DOHH2 (cell line): ENCODE results near the gene FDCSP.

Experiments
- H3F3A ChIP-seq: fragments of 200-600 bp; sonication (generic), shearing (Covaris generic); 2 replicates; pipeline ENCODE4 v1.6.0; 2016; ENCODE audit warnings: antibody characterized with exemption, mild to moderate bottlenecking; ENCODE audit not compliant: control insufficient read depth, insufficient read depth
- H3K27ac ChIP-seq: fragments of 200-600 bp; sonication (generic); 2 replicates; pipeline ENCODE4 v1.5.1; 2014; ENCODE audit warnings: low read depth, mild to moderate bottlenecking, low read length, moderate library complexity
- H3K27me3 ChIP-seq: fragments of 200-600 bp; sonication (generic); 2 replicates; pipeline ENCODE4 v1.6.1; 2014; ENCODE audit warnings: mild to moderate bottlenecking, low read length, mixed read lengths; ENCODE audit not compliant: control insufficient read depth
- H3K36me3 ChIP-seq: fragments of 200-600 bp; sonication (generic); 2 replicates; pipeline ENCODE4 v1.6.1; 2014; ENCODE audit warnings: mild to moderate bottlenecking, low read length, moderate library complexity, mixed read lengths; ENCODE audit not compliant: control insufficient read depth
- H3K4me1 ChIP-seq: fragments of 200-600 bp; sonication (generic); 2 replicates; pipeline ENCODE4 v1.6.1; 2014; ENCODE audit warnings: mild to moderate bottlenecking, low read length, mixed read lengths; ENCODE audit not compliant: control insufficient read depth
- H3K4me2 ChIP-seq: fragments of 200-600 bp; sonication (generic); 2 replicates; pipeline ENCODE4 v1.6.0; 2014; ENCODE audit warnings: mild to moderate bottlenecking, low read length, moderate library complexity
- H3K4me3 ChIP-seq: fragments of 200-600 bp; sonication (generic); 2 replicates; pipeline ENCODE4 v1.5.1; 2014; ENCODE audit warnings: mild to moderate bottlenecking, low read length, mixed read lengths
- H3K79me2 ChIP-seq: fragments of 200-600 bp; sonication (generic); 2 replicates; pipeline ENCODE4 v1.6.1; 2014; ENCODE audit warnings: mild to moderate bottlenecking, low read length, mixed read lengths; ENCODE audit not compliant: control insufficient read depth
- H3K9me2 ChIP-seq: fragments of 200-600 bp; sonication (generic); replicated peaks from 2 replicates; pipeline ENCODE4 v1.6.1; 2014; ENCODE audit warnings: mild to moderate bottlenecking, low read length, mixed read lengths; ENCODE audit not compliant: control insufficient read depth
- H3K9me3 ChIP-seq: fragments of 200-600 bp; sonication (generic); 2 replicates; pipeline ENCODE4 v1.6.1; 2014; ENCODE audit warnings: antibody characterized with exemption, low read length, mixed read lengths; ENCODE audit not compliant: control insufficient read depth, insufficient read depth
- H4K20me1 ChIP-seq: fragments of 200-600 bp; sonication (generic); 2 replicates; pipeline ENCODE4 v1.6.0; 2014; ENCODE audit warnings: low read depth, mild to moderate bottlenecking, antibody characterized with exemption, low read length, moderate library complexity; ENCODE audit not compliant: control insufficient read depth, insufficient read depth
- CTCF ChIP-seq: fragments of 200-600 bp; sonication (generic); IDR thresholded peaks from one replicate; pipeline ENCODE4 v1.5.1; 2014; ENCODE audit warnings: antibody characterized with exemption, mild to moderate bottlenecking, low read depth, low read length; ENCODE audit not compliant: poor library complexity, severe bottlenecking
- EZH2phosphoT487 ChIP-seq: fragments of 200-600 bp; sonication (generic); IDR thresholded peaks from 2 replicates; pipeline ENCODE4 v1.6.1; 2017; ENCODE audit warnings: borderline replicate concordance, mild to moderate bottlenecking, antibody characterized with exemption, low read length, moderate library complexity, mixed read lengths

FDCSP gene

GRCh38 chr4:70251945-70252277 lies 26.0 kb downstream of the FDCSP start:
- H3K9me3 ChIP-seq = 0 out of 2 replicates have a peak, but pooled peaks cover 4% of the 10 kb centered on the region
- H3K4me2 ChIP-seq = no peak overlapping the region
- no peaks in the 10 kb centered on the region for H3K9me2 ChIP-seq
- TF ChIP-seq CTCF = no peak
- no peak for TF ChIP-seq EZH2phosphoT487
- H3K27ac ChIP-seq = no peak overlapping the region
- H3K36me3 ChIP-seq = no peaks in the 10 kb centered on the region
- H3K27me3 ChIP-seq = no peaks in the 10 kb centered on the region
- H3F3A ChIP-seq = no peaks in the 10 kb centered on the region
- no peak overlapping the region for H3K4me3 ChIP-seq
- H4K20me1 ChIP-seq = no peaks in the 10 kb centered on the region
- peaks cover 8% of the 10 kb centered on the region for H3K4me1 ChIP-seq
- no peaks in the 10 kb centered on the region for H3K79me2 ChIP-seq

GRCh38 chr4:70269674-70270073 lies 43.8 kb downstream of the FDCSP start:
- Histone ChIP-seq H3K27ac (no peak overlapping the region), H3K4me1 (no peaks in the 10 kb centered on the region), H3K9me3 (no peaks in the 10 kb centered on the region), H3F3A (no peaks in the 10 kb centered on the region), H4K20me1 (no peaks in the 10 kb centered on the region), H3K27me3 (no peaks in the 10 kb centered on the region), H3K9me2 (no peaks in the 10 kb centered on the region; the same call in 1 of the 2 replicates), H3K79me2 (no peaks in the 10 kb centered on the region), H3K36me3 (no peaks in the 10 kb centered on the region), H3K4me2 (no peak overlapping the region), H3K4me3 (no peak overlapping the region)
- TF ChIP-seq CTCF (peak; percentile 38), EZH2phosphoT487 (no peak)

GRCh38 chr4:70277121-70277520 lies 51.2 kb downstream of the FDCSP start:
- TF ChIP-seq CTCF = no peak
- TF ChIP-seq EZH2phosphoT487 = no peak
- no peaks in the 10 kb centered on the region for H3K4me1 ChIP-seq
- H3K36me3 ChIP-seq = no peaks in the 10 kb centered on the region
- H3K79me2 ChIP-seq = no peaks in the 10 kb centered on the region
- no peaks in the 10 kb centered on the region for H3K9me2 ChIP-seq
- H3K9me3 ChIP-seq = no peaks in the 10 kb centered on the region
- no peak overlapping the region for H3K4me3 ChIP-seq
- no peak overlapping the region for H3K27ac ChIP-seq
- no peak overlapping the region for H3K4me2 ChIP-seq
- no peaks in the 10 kb centered on the region for H3K27me3 ChIP-seq
- H3F3A ChIP-seq = no peaks in the 10 kb centered on the region
- no peaks in the 10 kb centered on the region for H4K20me1 ChIP-seq

- Histone ChIP-seq H3K27ac (no peak overlapping the region), H3K4me2 (no peak overlapping the region), H3K9me3 (0 out of 2 replicates have a peak, but pooled peaks cover 2% of the 10 kb centered on the region), H3K4me3 (no peak overlapping the region), H4K20me1 (no peaks in the 10 kb centered on the region), H3K4me1 (no peaks in the 10 kb centered on the region), H3F3A (no peaks in the 10 kb centered on the region), H3K36me3 (no peaks in the 10 kb centered on the region), H3K79me2 (no peaks in the 10 kb centered on the region), H3K9me2 (no peaks in the 10 kb centered on the region), H3K27me3 (no peaks in the 10 kb centered on the region)
- TF ChIP-seq EZH2phosphoT487 = no peak
- TF ChIP-seq CTCF = no peak
Measured at GRCh38 chr4:70280567-70280966, 54.6 kb downstream of the FDCSP start.
